ENCODE measurements around the gene SMU1.

GRCh38 chr9:33101104-33101951, 24.9 kb upstream of the SMU1 start:
- TF ChIP-seq, protein P1, sequence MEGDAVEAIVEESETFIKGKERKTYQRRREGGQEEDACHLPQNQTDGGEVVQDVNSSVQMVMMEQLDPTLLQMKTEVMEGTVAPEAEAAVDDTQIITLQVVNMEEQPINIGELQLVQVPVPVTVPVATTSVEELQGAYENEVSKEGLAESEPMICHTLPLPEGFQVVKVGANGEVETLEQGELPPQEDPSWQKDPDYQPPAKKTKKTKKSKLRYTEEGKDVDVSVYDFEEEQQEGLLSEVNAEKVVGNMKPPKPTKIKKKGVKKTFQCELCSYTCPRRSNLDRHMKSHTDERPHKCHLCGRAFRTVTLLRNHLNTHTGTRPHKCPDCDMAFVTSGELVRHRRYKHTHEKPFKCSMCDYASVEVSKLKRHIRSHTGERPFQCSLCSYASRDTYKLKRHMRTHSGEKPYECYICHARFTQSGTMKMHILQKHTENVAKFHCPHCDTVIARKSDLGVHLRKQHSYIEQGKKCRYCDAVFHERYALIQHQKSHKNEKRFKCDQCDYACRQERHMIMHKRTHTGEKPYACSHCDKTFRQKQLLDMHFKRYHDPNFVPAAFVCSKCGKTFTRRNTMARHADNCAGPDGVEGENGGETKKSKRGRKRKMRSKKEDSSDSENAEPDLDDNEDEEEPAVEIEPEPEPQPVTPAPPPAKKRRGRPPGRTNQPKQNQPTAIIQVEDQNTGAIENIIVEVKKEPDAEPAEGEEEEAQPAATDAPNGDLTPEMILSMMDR (IDR thresholded peaks at IDR 0.05 in 4 of 5, conservative IDR thresholded peaks at IDR 0.05 in 1 of 5): no peak
- no peak for TF ChIP-seq POLR2A (IDR thresholded peaks at IDR 0.05)

Data from gastrocnemius medialis (tissue), 4 donors.